IPS-18c (cell line): Measurements from ENCODE around the gene SPRR4.

Experiments
- H3K4me3 ChIP-seq: 2 replicates; pipeline ENCODE4 v1.7.0; 2013; ENCODE audit warnings: low read depth, mild to moderate bottlenecking, low read length, moderate library complexity; ENCODE audit not compliant: insufficient read depth
- H3K9me3 ChIP-seq: one replicate; pipeline ENCODE4 v1.6.1; 2013; ENCODE audit warnings: mild to moderate bottlenecking, low read length, moderate library complexity; ENCODE audit not compliant: control insufficient read depth, insufficient read depth

Gene SPRR4

DNA sequence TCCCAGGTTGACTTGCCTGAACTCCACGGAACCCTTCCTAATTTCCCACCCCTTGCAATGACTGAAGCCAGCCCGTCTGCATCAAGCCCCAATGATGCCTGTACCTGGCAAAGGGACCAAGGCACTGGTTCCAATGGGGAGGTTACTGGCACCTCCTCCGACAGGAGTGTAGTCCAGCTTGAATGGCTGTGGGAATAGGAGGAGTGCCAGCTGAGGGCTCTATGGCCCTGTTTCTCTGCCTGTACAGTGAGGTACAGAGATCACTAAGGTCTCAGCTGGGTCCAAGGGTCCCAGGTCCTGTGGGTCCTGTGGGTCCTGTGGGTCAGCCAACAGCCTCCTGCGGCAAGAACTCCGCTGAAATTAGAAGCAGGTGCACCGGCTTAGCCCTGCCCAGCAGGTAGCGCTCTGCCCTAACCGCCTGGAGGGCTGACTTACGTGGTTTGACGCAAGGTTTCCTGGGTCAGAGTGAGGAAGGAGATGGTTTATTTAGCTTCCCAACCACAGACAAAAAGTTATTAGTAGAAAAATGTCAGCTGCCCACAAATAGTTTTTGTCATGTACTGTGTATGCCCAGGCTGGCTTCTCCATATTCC is 9.9 kb upstream of the SPRR4 start:
- no peak overlapping the region for H3K4me3 ChIP-seq
- no peaks in the 10 kb centered on the region for H3K9me3 ChIP-seq

DNA sequence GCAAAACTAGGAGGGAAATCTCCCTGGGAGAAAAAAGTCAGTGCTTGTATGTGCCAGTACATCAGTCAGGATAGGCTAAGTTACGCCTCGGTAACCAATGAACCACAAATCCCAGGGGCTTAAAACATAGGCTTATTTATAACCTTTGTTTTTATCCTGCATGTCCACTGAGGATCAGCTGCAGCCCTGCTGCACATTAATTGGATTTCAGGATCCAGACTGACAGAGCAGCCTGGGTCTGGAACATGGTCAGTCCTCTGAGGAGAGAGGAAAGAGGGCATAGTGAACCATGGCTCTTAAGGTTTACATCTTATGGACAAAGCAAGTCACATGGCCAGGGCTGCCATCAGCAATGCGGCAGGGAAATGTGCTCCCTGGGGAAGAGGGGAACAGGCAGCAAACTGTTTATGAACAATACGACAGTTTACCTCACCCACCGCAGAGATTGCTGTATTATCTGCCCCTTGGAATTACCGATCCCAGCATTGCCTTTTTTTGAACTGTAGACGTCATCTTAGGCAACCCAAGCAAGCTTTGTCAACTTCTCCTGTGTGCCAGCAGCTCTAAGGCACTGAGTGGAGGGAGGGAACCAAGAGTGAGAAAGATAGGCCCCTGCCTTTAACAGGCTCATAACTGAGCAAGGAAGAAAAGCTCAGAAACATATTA is 9.1 kb upstream of the SPRR4 start:
- H3K4me3 ChIP-seq = no peak overlapping the region
- H3K9me3 ChIP-seq = no peaks in the 10 kb centered on the region

DNA sequence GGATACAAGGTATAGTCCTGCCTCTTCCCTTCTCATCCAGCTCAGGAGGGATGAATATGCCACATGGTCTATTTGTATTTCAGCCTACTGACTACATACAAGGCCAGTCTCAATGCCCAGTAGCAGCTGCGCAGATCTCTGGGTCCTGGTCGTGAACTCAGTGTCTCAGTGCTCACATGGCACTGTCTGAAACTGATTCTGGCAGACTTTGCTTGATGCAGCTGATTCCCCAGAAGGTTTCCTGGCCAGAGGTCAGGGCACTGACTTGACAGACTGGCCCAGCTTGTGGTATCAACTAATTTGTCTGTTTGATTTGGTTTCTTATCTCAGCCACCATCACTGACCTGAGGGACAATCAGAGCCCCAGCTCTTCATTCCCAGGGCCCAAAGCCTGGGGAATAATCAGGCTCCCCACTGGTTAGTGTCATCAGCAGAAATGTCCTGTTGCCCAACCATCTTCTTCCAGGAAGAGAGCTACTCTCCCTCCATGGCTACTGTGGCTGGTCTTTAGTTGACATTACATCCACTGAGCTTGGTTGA is 7.5 kb upstream of the SPRR4 start:
- H3K9me3 ChIP-seq = no peaks in the 10 kb centered on the region
- no peak overlapping the region for H3K4me3 ChIP-seq

DNA sequence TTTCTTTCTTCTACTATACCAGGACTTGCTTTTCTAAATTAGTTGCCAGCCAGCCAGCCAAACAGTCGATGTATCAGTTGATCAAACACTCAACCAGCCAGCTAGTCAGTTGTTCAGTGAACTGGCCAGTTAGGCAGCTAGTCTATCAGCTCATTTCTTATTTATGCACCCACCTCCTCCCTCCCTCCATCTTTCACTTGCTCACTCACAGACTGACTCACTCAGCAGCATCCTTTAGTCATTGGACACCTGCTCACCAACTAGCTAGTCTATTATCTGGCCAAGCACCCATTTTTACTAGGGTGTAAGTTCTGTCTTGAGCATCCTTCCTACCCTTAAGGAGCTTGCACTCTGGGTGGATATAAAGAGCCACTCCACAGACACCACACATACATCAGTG is 5.9 kb upstream of the SPRR4 start:
- no peaks in the 10 kb centered on the region for H3K9me3 ChIP-seq
- H3K4me3 ChIP-seq = no peak overlapping the region

DNA sequence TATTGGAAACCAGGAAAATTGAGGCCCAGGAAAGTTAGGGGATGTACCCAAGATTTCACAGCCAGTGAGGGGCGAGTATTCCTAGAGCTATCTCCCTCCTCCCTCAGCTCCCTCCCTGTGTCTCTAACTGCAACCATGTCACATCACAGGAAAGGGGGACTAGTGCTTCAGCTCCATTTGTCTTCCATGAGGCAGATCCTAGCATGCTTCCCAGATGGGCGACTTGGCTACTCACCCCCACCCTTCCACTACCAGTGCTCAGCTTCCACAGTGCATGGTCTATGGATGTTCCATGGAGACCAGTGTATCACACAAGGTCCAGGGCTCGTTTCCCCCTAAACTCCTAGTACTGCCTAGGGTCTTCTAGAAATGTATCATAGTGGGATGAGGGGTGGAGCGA is 4.6 kb upstream of the SPRR4 start:
- Histone ChIP-seq H3K4me3 (no peak overlapping the region), H3K9me3 (no peaks in the 10 kb centered on the region)

DNA sequence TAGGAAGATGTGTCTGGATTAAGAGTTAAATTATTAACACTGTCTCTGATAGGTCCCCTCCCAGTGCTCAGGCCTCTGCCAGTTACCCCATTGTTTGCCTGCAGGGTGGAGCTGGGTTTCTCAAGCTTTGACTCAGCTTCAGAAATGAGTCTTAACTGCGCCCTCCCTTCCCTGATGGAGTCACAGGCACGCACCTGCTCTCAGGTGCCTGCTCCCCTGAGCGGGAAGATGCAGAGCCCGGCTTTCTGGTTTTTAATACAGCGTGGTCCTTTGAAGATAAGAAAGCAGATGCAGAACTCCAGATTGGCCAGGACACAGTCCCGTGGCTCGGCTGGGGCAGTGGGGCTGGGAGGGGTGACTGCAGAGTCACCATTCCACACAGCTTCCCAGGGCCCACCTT is 3.2 kb upstream of the SPRR4 start:
- H3K4me3 ChIP-seq = no peak overlapping the region
- H3K9me3 ChIP-seq = no peaks in the 10 kb centered on the region

DNA sequence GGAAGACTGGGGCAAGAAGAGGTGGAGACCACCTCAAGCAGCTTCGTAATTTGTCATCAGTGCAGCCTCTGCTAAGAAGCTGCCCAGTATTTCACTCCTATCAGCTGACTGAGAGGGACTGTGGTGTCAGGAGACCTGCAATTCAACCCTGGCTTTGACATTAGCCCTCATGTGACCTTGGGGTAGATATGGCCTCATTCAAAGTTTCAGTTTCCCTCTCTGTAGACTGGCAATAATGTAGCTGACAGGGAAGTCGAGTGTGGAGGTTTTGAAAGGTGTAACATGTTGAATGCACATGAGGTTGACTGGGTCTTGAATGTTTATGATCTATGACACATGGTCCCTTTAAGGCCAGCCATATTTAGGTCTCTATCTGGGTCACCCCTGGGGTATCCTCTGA is 2.2 kb upstream of the SPRR4 start:
- no peak overlapping the region for H3K4me3 ChIP-seq
- no peaks in the 10 kb centered on the region for H3K9me3 ChIP-seq

DNA sequence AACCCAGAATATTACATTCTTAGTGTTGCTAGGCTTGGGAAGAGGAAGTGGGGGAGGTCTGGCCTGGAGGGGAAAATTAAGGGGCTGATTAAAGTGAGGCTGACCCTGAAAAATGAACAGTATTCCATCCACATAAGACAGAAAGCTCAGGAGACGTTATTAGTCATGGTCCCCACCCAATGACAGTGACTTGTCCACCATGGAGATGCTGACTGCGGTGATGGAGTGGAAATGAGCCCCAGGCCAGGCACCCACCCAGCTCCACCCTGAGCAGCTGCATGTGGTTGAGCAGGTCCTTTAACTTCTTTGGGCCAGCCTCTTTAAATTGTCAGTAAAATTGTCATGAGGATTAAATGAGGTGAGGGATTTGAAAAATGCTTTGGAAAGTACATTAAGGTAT is 1.4 kb upstream of the SPRR4 start:
- no peaks in the 10 kb centered on the region for H3K9me3 ChIP-seq
- no peak overlapping the region for H3K4me3 ChIP-seq

DNA sequence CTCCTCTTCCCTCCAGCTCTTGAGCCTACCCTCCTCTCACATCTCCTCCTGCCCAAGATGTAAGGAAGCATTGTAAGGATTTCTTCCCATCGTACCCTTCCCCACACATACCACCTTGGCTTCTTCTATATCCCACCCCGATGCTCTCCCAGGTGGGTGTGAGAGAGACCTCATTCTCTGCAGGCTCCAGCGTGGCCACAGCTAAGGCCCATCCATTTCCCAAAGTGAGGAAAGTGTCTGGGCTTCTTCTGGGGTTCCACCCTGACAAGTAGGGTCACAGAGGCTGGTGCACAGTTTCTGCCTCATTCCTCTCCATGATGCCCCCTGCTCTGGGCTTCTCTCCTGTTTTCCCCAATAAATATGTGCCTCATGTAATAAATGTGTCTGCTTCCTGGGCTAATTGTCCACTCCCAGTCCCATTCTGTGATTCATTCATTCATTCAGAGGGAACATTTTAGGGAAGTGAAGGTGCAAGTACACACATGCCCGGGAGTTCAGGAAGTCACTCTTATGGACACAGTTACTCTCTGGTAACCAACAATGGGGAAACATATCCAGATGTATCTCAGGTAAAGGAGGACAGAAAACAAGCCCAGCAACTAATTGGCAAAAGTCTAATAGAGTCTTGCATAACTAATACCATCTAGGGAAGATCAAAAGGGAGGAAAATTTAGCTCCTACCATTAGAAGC is 1.9 kb downstream of the SPRR4 start:
- Histone ChIP-seq H3K4me3 (no peak overlapping the region), H3K9me3 (no peaks in the 10 kb centered on the region)

DNA sequence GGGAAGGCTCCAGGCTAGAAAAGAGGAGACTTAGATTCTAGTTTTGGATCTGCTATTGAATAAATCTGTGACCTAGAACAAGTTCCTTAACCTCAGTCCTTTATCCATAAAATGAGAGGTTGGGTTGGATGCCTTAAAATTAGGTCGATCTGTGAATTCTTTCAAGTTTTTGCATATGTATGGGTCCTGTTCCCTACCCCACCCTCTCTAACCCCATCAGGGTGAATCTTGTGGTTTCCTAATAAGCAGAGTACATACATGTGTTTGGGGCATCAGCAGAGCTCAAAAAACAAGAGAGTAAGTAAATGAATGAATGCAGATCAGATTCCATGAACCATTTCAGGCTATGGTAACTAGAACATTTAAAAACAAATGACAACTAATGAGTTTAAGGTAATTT is 6.2 kb downstream of the SPRR4 start:
- Histone ChIP-seq H3K4me3 (no peak overlapping the region), H3K9me3 (no peaks in the 10 kb centered on the region)

DNA sequence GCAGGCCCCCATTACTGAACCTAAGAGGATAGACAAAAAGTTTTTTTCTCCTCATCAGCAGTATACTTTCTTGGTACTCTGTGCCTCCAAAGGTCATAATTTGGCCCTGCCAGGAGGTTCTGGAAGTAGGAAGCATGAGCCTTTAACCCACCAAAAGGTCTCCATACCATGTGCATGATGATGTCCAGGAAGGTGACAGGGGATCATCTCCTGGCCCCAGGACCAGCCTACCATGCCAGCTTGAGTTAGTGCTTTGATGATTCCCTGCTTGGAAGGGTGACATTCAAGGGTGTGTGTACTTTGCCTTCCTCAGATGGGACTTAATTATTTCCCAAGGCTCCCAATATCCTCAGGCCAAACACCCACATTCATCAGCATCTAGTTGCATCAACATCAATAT is 7.2 kb downstream of the SPRR4 start:
- Histone ChIP-seq H3K9me3 (no peaks in the 10 kb centered on the region), H3K4me3 (no peak overlapping the region)

DNA sequence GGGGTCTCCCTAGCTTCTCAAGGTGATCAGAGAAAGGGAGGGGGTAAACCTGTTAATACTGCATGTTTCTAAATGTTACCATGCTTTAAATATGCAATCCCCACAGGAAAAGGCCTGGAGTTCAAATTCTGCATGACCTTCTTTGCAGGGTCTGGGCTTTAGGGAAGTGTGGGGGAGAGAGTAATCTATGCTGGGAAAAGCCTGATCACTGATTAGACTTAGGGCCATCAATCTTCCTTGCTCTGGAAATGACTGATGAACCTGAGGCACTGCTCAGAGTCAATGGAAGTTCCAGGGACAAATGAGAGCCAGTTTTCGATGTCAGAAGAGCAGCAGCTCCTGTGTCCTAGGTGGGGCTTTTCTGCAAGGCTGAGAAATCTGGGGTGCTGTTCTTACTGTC is 10.2 kb downstream of the SPRR4 start:
- no peaks in the 10 kb centered on the region for H3K9me3 ChIP-seq
- H3K4me3 ChIP-seq = no peak overlapping the region

DNA sequence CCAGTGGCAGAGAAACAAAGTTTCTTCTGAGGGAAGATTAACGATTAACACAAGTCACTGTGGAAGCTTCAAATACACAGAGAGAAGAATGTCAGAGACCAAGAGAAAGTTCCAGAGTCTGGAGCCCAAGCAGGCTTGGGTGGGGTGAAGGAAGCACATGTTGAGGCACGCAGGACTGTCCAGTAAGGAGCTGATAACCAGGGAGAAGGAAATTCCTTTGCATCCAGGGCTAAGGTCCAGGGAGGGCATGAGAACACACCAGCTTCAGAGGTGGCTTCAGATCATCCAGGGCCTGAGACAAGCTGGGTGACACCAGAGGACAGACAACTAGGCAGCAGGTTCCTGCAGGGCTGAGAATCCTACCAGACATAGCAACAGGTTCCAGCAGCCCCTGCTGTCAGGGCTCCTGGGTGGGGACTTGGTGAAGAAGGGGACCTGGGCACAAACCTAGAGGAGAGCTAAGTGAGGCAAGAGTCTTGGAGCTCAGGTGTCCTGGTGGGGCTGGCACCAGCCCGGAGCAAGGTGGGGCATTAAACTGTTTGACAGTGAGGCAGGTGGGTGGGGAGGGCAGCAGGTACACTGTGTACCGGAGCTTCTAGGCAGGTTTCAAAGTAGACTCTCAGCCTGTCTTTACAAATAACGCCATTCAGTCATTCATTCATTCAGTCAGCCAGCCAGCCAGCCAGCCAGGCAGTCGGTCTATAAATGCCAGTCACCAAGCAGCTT is 10.9 kb downstream of the SPRR4 start:
- Histone ChIP-seq H3K4me3 (no peak overlapping the region), H3K9me3 (no peaks in the 10 kb centered on the region)

DNA sequence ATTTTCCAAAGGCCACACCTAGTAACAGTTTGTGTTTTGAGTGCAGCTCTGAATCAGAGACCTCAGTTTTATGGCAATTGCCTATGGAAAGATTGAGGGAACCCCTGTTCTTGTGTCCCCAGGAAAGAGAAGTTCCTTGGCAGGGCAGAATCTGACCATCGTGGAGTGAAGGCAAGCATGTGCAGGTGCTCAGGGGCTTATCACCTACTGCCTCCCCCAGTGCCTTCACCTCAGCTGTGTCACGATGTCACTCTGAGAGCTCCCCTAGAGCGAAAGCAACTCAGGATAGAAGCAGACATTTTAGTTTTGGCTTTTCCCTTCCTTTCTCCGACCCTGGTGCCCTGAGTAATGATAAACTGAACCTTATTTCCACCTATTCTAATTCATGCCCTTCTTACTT is 11.6 kb downstream of the SPRR4 start:
- no peak overlapping the region for H3K4me3 ChIP-seq
- no peaks in the 10 kb centered on the region for H3K9me3 ChIP-seq

DNA sequence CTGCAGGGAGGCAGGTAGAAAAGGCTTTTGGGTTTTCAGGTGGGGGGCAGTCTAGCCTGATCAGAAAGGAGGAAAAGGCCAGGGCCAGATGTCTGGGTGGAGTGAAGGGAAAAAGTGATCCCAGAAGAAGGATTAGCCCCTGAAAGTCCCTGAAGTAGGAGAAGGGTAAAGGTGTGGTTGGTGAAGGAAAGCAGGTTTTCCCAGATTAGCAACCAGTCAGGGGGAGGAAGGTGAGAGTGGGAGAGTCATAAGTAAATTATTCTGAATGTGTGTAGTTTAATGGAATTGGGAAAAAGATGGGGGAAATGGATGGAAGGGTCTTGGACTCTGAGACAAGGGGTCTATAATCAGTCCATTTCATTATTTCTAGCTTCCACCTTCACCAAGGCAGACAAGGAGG is 12.8 kb downstream of the SPRR4 start:
- H3K4me3 ChIP-seq = no peak overlapping the region
- H3K9me3 ChIP-seq = no peaks in the 10 kb centered on the region

DNA sequence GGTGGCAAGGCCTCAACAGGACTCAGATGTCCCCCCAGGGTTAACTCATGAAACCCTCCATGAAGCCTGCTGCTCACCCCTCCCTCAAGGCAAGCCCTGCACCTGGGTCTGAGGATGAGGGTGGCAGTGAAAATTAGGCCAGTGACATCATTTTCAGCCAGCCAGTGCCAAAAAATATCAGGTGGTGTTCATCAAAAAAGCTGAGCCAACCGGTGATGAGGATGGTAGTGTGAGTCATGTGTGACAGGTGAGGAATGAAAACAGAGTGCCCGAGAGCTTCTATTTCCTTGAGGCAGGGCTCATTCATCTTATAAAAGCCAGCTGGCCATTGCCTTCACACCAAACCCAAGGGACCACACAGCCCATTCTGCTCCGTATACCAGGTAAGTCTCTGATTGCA is 13.3 kb downstream of the SPRR4 start, which contains the start of gene SPRR1A:
Gene SPRR1A, plus strand, starts transcription at position 339 of the 400 bp plus-strand sequence. CDS start 1,150 bp downstream, outside the sequence.
- H3K4me3 ChIP-seq = no peak within 1 kb of the TSS
- no peaks in the 10 kb centered on the region for H3K9me3 ChIP-seq

DNA sequence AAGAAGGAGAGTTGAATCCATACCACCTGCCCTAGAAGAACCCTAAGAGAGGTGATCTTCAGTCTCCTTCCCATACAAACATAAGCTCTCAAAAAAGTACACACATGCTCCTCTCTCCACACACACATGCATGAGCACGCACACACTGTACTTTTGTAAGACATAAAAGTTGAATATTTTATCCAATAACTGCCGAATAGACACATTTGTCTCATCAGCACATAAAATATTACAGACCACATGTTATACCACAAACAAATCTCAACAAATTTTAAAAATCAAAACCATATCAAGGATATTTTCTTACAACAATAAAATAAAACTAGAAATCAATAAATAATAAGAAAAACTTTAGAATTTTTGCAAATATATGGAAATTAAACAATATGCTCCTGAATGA is 16.1 kb downstream of the SPRR4 start:
- Histone ChIP-seq H3K4me3 (no peak overlapping the region), H3K9me3 (no peaks in the 10 kb centered on the region)

DNA sequence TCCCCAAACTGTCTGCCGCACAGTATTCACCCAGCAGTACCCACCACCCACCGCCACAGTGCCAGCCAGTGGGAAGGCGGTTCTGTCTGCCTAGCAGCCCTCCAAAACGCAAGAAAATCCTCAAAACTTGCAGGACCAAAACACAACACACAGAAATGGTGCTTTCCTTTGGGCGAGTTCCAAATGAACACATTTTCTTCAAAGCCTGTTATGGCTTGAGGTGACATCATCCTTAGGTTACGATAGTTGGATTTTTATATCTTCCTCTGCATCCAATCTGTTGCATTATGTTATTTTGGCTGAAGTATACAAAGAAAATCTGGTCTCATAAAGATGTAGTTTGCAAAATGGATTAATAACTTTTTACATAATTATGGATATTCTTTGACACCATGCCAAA is 22.7 kb downstream of the SPRR4 start:
- no peaks in the 10 kb centered on the region for H3K9me3 ChIP-seq
- H3K4me3 ChIP-seq = no peak overlapping the region
